Loucy (cell line): Measurements from ENCODE around the gene TGIF2LX.
"Not testable (repeated sequence)": the region's sequence is repeated elsewhere in the genome, so short reads cannot be mapped to it uniquely, and the experiment has no call there.

Experiments used
- H2AFZ ChIP-seq: fragments of 200-600 bp; sonication (generic); 2 replicates; pipeline ENCODE4 v1.6.0; 2016; ENCODE audit warnings: antibody characterized with exemption, mild to moderate bottlenecking, low read length, moderate library complexity
- H3F3A ChIP-seq: fragments of 200-600 bp; 2 replicates; pipeline ENCODE4 v1.6.0; 2016; ENCODE audit warnings: antibody characterized with exemption, low read depth, mild to moderate bottlenecking
- H3K27me3 ChIP-seq: fragments of 200-600 bp; sonication (generic); 2 replicates; pipeline ENCODE4 v1.6.1; 2014; ENCODE audit warnings: low read length, mild to moderate bottlenecking; ENCODE audit not compliant: insufficient read depth, poor library complexity, severe bottlenecking
- H3K36me3 ChIP-seq: fragments of 200-600 bp; sonication (generic); 2 replicates; pipeline ENCODE4 v1.6.1; 2016; ENCODE audit warnings: low read length; ENCODE audit not compliant: insufficient read depth
- H3K4me1 ChIP-seq: fragments of 200-600 bp; sonication (generic); 2 replicates; pipeline ENCODE4 v1.5.1; 2014; ENCODE audit warnings: low read length, mild to moderate bottlenecking; ENCODE audit not compliant: insufficient read depth, poor library complexity, severe bottlenecking
- H3K4me2 ChIP-seq: fragments of 200-600 bp; sonication (generic); 2 replicates; pipeline ENCODE4 v1.6.0; 2014; ENCODE audit warnings: antibody characterized with exemption, low read length, low read depth, mild to moderate bottlenecking; ENCODE audit not compliant: poor library complexity, severe bottlenecking
- H3K4me3 ChIP-seq: fragments of 200-600 bp; sonication (generic); 2 replicates; pipeline ENCODE4 v1.5.1; 2014; ENCODE audit warnings: low read length, mild to moderate bottlenecking, mixed read lengths; ENCODE audit not compliant: poor library complexity, severe bottlenecking
- H3K79me2 ChIP-seq: fragments of 200-600 bp; sonication (generic); 2 replicates; pipeline ENCODE4 v1.6.1; 2014; ENCODE audit warnings: low read length; ENCODE audit not compliant: insufficient read depth
- H3K9ac ChIP-seq: fragments of 200-600 bp; sonication (generic); 2 replicates; pipeline ENCODE4 v1.6.0; 2014; ENCODE audit warnings: mild to moderate bottlenecking, low read depth, low read length, moderate library complexity; ENCODE audit not compliant: poor library complexity, severe bottlenecking
- H3K9me2 ChIP-seq: fragments of 200-600 bp; sonication (generic); replicated peaks from 2 replicates; pipeline ENCODE4 v1.6.1; 2016; ENCODE audit warnings: low read depth, low read length, mixed read lengths
- H3K9me3 ChIP-seq: fragments of 200-600 bp; sonication (generic); 2 replicates; pipeline ENCODE4 v1.6.1; 2014; ENCODE audit warnings: mild to moderate bottlenecking, antibody characterized with exemption, low read length, low read depth; ENCODE audit not compliant: insufficient read depth
- H4K20me1 ChIP-seq: fragments of 200-600 bp; sonication (generic); 2 replicates; pipeline ENCODE4 v1.6.0; 2014; ENCODE audit warnings: antibody characterized with exemption, low read length, mild to moderate bottlenecking; ENCODE audit not compliant: insufficient read depth, poor library complexity, severe bottlenecking

The TGIF2LX gene

DNA sequence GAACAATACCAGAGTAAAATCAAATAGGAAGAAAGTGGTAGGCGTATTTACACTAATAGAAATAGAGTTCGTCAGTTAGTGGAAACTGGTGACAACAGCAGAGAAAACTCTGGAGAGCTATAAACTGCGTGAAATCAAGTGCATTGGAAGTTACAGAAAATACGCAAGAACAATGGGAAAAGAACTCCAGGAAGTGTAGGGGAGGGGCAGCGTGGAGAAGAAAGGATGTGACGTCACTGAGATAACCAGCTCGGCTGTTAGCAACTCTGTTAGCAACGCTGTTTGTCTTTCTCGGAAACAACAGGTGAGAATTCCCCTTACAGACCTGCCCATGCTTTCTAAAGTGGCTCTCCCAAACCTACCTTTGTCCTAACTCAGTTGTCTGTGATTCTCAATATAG, at the start of gene TGIF2LX:
Gene TGIF2LX (plus strand): TSS at position 244 of the 400 bp plus-strand sequence. CDS start 178 bp downstream, outside the sequence.
- H3K9ac ChIP-seq, H4K20me1 ChIP-seq, H3K4me1 ChIP-seq, H3F3A ChIP-seq, H3K27me3 ChIP-seq, H3K4me2 ChIP-seq, H3K79me2 ChIP-seq, H2AFZ ChIP-seq, H3K4me3 ChIP-seq, H3K9me3 ChIP-seq, H3K9me2 ChIP-seq, H3K36me3 ChIP-seq: not testable (repeated sequence)

DNA sequence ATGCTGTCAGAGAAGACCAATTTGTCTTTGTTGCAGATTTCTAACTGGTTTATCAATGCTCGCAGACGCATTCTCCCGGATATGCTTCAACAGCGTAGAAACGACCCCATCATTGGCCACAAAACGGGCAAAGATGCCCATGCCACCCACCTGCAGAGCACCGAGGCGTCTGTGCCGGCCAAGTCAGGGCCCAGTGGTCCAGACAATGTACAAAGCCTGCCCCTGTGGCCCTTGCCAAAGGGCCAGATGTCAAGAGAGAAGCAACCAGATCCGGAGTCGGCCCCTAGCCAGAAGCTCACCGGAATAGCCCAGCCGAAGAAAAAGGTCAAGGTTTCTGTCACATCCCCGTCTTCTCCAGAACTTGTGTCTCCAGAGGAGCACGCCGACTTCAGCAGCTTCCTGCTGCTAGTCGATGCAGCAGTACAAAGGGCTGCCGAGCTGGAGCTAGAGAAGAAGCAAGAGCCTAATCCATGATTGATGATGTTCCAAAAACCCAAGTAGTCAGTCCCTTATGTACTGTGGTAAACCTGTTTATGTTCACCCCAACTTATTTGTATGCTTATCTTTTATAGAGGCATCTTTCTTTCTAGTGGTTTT, 728 bp downstream of the TGIF2LX start:
- not testable (repeated sequence) for H3K27me3 ChIP-seq, H3K4me3 ChIP-seq, H3K9me3 ChIP-seq, H3F3A ChIP-seq, H2AFZ ChIP-seq, H3K9ac ChIP-seq, H3K4me1 ChIP-seq, H3K4me2 ChIP-seq, H3K79me2 ChIP-seq, H3K36me3 ChIP-seq, H3K9me2 ChIP-seq, H4K20me1 ChIP-seq

- not testable (repeated sequence) for H3K9me3 ChIP-seq, H3F3A ChIP-seq, H3K4me2 ChIP-seq, H2AFZ ChIP-seq, H3K9me2 ChIP-seq, H3K4me1 ChIP-seq, H4K20me1 ChIP-seq, H3K79me2 ChIP-seq, H3K27me3 ChIP-seq, H3K9ac ChIP-seq, H3K4me3 ChIP-seq, H3K36me3 ChIP-seq
These were observed 21.4 kb downstream of the TGIF2LX start for GRCh38 chrX:89943077-89943476.

- H3K27me3 ChIP-seq = not testable (repeated sequence)
These were observed 43.9 kb downstream of the TGIF2LX start for GRCh38 chrX:89965588-89965987.

More at GRCh38 chrX:89965588-89965987, 43.9 kb downstream of the TGIF2LX start:
- H2AFZ ChIP-seq, H4K20me1 ChIP-seq, H3K4me3 ChIP-seq, H3K36me3 ChIP-seq, H3K9ac ChIP-seq, H3K4me1 ChIP-seq, H3K9me2 ChIP-seq, H3K79me2 ChIP-seq, H3F3A ChIP-seq, H3K9me3 ChIP-seq, H3K4me2 ChIP-seq: not testable (repeated sequence)
